Left ventricle myocardium superior (tissue), 1 donor: ENCODE measurements around the gene TMED5. TPM values are rescaled to one million over a fixed set of nuclear protein-coding genes. Genes with fewer than 3 reads are reported as not detected.
"Not testable (repeated sequence)": the region's sequence is repeated elsewhere in the genome, so short reads cannot be mapped to it uniquely, and the experiment has no call there.

ENCODE experiments used
- ATAC-seq: fragments of 200-7000 bp; cut with Tn5 transposase; one replicate; pipeline ENCODE4 v1.9.1; 2020; ENCODE audit warnings: mild to moderate bottlenecking, moderate library complexity
- DNase-seq: peaks from one replicate; pipeline ENCODE4 v3.0.0-alpha.2; 2020
- intact Hi-C: fragments of 100-400 bp; cut with micrococcal nuclease; formaldehyde crosslinking; loops from one replicate; pipeline ENCODE4 v1.11.0; 2022
- total RNA-seq: library from RNA; stranded (reverse); fragmentation: NEBNext Ultra II Directional; extraction: Animal tissue kit (Norgen Biotek cat#: 25700); gene quantifications from one replicate; pipeline ENCODE4 v1.2.1, GENCODE V29; 2021
- donor health status: DM: no; HTN: yes; CAD: no; lungs with severe emphysema.

The TMED5 gene
- total RNA-seq, 1 donor from 2014 or later = 54.8 TPM

DNA sequence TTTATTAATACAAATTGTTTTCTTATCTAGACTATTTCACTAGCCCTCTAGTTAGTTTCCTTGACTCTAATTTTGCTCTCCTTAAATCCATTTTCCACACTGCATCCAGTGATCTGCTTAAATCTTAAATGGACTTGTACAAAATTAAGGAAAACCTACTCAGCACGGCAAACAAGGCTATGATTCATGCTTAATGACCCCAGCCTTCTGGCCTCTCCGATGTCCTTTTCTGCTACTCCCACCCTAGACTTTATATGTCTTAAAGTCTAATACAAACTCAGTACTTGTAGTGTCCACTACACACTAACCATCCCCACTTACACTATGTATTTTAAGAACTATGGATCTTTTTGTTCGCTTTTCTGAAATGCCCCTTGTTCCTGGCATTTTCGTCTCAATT, 2.2 kb downstream of the TMED5 start:
- intact Hi-C loops = loop anchor here (10.0 kb wide), 1 partner anchor 93 kb away; no protein-coding TSS in a partner anchor
- DNase-seq (no peak), ATAC-seq (no peak)

DNA sequence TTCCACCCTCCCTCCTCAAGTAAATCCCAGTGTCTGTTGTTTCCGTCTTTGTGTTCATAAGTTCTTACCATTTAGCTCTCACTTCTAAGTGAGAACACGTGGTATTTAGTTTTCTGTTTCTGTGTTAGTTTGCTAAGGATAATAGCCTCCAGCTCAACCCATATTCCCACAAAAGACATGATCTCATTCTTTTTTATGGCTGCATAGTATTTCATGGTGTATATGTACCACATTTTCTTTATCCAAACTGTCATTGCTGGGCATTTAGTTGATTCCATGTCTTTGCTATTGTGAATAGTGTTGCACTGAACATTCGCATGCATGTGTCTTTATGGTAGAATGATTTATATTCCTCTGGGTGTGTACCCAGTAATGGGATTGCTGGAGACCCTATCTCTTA, 5.6 kb downstream of the TMED5 start:
- DNase-seq, ATAC-seq: not testable (repeated sequence)
- intact Hi-C loops = loop anchor here (10.0 kb wide), 1 partner anchor 90 kb away; no protein-coding TSS in a partner anchor

DNA sequence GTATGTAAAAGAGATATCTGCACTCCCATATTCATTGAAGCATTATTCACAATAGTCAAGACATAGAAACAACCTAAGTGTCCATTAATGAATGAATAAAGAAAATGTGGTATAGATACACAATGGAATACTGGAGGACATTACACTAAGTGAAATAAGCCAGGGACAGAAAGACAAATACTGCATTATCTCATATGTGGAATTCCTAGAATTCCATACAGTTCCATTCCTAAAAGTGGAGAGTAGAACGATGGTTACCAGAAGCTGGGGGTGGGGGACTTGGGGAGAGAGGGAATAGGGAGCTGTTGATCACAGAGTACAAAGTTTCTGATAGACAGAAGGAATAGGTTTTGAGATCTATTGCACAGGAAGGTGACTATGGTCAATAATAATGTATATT, 7.4 kb downstream of the TMED5 start:
- DNase-seq = no peak
- ATAC-seq = no peak
- intact Hi-C loops = loop anchor here (10.0 kb wide), 1 partner anchor 88 kb away; no protein-coding TSS in a partner anchor

DNA sequence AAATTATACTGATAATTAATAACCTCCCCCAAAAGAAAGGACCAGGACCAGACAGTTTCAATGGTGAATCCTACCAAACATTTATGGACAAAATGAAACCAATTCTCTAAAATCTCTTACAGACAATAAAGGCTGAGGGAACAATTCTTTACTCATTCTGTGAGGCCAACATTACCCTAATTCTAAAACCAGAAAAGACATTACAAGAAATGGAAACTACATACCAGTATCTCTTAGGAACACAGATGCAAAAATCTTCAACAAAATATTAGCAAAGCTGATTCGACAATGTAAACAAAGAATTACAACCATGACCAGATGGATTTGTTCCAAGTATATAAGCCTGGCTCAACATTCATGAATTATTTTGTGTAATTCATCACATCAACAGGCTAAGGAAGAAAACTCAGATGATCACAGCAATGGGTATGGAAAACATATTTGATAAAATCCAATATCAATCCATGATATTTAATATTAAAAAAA, 8.6 kb downstream of the TMED5 start:
- ATAC-seq = no peak
- no peak for DNase-seq
- intact Hi-C loops = loop anchor here (10.0 kb wide), 1 partner anchor 87 kb away; no protein-coding TSS in a partner anchor

DNA sequence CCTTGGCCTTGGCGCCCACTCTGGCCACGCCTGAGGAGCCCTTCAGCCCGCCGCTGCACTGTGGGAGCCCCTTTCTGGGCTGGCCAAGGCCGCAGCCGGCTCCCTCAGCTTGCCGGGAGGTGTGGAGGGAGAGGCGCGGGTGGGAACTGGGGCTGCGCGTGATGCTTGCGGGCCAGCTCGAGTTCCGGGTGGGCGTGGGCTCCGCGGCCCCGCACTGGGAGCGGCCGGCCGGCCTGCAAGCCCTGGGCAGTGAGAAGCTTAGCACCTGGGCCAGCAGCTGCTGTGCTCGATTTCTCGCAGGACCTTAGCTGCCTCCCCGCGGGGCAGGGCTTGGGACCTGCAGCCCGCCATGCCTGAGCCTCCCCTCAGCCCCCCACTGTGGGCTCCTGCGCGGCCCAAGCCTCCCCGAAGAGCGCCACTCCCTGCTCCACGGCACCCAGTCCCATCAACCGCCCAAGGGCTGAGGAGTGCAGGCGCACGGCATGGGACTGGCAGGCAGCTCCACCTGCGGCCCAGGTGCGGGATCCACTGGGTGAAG, 10.0 kb downstream of the TMED5 start:
- ATAC-seq, DNase-seq: not testable (repeated sequence)
- intact Hi-C loops = loop anchor here (10.0 kb wide), 1 partner anchor 85 kb away; no protein-coding TSS in a partner anchor

DNA sequence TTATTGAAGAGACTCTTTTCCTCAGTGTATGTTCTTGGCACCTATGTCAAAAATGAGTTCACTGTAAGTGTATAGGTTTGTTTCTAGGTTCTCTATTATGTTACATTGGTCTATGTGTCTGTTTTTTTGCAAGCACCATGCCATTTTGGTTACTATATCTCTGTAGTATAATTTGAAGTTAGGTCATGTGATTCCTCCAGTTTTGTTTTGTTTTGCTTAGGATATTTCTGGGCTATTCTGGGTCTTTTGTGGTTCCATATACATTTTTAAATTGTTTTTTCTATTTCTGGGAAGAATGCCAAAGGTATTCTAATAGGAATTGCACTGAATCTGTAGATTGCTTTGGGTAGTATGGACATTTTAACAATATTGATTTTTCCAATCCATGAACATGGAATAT, 13.2 kb downstream of the TMED5 start:
- DNase-seq = no peak
- intact Hi-C loops = no loop called here
- no peak for ATAC-seq

DNA sequence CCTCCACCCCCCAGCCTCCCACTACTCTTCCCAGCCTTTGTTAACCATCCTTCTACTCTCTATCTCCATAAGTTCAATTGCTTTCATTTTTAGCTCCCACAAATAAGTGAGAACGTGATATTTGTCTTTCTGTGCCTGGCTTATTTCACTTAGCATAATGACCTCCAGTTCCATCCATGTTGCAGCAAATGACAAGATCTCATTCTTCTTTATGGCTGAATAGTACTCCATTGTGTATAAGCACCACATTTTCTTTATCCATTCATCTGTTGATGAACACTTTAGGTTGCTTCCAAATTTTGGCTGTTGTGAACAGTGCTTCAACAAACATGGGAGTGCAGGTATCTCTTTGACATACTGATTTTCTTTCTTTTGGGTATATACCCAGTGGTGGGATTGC, 14.3 kb downstream of the TMED5 start:
- intact Hi-C loops, DNase-seq, ATAC-seq: not testable (repeated sequence)

DNA sequence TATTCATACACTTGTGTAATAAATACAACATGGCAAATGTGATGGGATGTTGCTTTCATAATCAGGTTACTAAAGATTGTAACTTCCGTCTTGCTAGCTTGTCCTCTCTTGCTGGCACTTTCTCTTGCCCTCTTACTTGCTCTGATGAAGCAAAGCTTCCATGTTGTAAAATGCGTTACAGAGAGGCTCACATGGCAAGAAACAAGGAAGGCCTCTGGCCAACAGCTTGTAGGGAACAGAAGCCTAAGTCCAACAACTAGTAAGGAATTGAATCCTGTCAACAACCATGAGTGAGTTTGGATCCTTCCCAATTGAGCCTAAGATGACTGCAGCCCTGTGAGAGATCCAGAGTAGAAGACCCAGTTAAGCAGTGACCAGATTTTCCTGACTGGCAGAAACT, 15.4 kb downstream of the TMED5 start:
- intact Hi-C loops = no loop called here
- peak; percentile 88 for ATAC-seq
- no peak for DNase-seq

DNA sequence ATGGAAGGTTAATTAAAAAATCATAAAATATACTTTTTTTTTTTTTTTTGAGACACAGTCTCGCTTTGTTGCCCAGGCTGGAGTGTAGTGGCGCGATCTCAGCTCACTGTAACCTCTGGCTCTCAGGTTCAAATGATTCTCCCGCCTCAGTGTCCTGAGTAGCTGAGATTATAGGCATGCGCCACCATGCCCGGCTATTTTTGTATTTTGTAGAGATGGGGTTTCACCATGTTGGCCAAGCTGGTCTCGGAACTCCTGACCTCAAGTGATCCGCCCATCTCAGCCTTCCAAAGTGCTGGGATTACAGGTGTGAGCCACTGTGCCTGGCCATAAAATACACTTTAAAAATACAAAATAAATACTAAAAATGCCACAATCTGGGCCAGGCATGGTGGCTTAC, 16.9 kb downstream of the TMED5 start:
- ATAC-seq, intact Hi-C loops, DNase-seq: not testable (repeated sequence)

DNA sequence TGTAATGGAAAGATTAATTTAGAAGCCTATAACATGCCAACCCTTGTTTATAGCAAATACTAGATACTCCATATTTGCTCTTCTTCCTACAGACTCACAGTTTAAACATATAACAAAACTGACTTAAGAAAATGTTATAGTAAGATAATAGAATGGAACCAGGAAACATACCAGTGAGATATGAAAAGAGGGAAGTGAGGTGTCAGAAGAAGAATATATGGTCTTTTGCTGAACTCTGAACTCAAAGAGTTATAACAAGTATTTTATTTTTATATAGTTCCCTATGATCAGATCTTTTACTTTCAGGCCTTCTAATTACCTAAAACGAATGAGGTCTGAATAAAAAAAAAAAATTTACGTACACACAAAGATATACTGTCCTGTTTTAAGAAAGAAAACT, 20.9 kb downstream of the TMED5 start:
- intact Hi-C loops = no loop called here
- DNase-seq (no peak), ATAC-seq (no peak)

DNA sequence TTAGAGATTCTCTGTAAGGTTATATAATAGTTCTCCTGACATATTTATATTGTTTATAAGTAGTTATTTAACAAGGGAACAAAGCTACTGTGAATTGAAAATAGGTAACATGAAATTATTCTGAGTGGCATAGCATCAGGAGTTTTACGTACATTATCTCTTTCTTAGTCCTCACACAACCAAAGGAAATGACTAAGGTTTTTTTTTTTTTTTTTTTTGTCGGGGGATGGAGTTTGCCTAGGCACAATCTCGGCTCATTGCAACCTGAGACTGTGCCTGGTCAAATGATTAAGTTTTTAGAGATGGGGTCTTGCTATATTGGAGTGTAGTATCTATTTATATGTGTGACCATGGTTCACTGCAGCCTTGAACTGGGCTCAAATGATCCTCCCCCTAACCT, 24.9 kb downstream of the TMED5 start:
- intact Hi-C loops = no loop called here
- ATAC-seq (no peak), DNase-seq (no peak)

DNA sequence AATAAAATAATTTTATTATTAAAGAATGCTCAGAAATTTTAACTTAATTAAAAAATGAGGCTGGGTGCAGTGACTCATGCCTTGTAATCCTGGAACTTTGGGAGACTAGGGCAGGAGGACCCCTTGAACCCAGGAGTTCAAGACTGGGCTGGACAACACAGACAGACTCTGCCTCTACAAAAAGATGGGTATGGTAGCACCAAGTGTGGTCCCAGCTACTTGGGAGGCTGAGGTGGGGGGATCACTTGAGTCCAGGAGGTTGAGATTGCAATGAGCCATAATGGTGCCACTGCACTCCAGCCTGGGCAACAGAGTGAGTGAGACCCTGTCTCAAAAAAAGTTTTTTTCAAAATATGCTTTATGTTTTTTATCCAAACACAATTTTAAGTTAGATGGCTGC, 25.3 kb downstream of the TMED5 start:
- no peak for ATAC-seq
- DNase-seq = no peak
- intact Hi-C loops = no loop called here

DNA sequence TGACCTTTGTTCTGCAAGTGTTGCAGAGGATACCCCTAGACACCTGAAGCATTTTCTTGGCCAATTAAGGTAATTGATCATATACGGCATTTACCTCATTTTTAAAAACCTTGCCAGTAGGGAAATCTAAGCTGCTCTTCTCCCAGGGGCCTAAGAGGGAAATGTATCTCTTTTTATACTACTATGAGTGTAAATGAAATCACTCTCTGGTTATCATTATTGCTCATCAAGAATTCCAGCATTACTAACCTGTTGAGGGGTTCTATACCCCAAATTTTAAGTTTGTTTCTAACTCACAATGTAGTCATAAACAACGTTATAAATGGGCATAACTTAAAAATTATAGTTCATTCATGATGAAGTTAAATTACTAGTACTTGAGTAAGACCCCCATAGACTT, 27.4 kb downstream of the TMED5 start:
- DNase-seq (no peak), ATAC-seq (no peak)
- intact Hi-C loops = no loop called here

DNA sequence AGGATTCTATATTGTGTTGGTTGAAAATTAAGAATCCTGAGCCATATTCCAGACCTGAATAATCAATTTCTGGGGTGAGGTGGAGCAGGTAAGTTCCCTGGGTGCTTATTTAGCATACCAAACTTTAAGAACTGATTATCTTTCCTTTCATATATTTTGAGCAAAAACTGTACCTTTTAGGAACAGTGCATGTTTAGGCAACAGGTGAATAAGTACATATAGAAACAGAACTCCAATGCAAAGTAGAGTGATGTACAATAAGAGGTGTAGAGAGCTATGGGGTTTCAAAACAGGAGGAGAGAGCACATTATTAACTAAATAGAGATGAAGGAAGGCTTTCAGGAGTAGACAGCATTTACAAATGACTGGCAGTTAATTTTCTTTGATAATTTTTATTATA, 28.7 kb downstream of the TMED5 start:
- ATAC-seq (no peak), DNase-seq (no peak)
- intact Hi-C loops = no loop called here

DNA sequence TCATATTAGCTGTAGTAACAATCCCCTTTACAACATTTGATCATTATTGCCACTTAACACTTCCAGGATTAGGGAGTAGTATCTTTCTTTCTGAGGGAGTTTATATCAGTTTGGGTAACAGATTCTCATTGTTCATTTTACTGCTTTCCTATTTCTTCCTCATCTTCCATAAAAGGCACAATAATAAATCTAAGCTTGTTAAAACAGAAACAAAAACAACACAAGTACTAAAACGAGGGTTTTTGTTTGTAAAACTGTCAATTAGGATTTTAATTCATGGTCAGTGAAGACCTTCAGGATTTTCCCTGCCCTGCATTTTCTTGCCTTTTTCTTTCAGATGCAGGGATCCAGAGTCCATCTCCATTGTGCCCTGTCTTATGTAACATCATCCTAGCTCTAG, 29.5 kb downstream of the TMED5 start:
- DNase-seq = no peak
- intact Hi-C loops = no loop called here
- no peak for ATAC-seq

DNA sequence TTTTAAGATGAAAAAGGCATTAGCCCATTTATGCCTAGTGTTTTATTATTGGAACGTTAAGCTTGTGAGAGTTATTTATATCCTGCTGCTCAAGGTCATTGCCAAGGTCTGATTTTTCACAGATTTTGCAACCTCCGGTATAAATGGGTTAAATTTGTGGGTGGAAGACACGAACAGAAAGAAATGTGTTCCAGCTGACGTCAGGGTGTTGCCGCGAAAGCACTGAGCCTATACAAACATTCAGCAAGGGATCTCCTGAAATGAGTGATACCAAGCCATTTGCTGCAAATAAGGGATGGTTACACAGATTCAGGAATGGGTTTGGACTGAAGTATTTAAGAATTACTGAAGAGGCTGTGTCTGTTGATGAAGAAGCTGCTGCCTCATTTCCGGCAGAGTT, 32.2 kb downstream of the TMED5 start:
- intact Hi-C loops = no loop called here
- ATAC-seq (no peak), DNase-seq (no peak)

DNA sequence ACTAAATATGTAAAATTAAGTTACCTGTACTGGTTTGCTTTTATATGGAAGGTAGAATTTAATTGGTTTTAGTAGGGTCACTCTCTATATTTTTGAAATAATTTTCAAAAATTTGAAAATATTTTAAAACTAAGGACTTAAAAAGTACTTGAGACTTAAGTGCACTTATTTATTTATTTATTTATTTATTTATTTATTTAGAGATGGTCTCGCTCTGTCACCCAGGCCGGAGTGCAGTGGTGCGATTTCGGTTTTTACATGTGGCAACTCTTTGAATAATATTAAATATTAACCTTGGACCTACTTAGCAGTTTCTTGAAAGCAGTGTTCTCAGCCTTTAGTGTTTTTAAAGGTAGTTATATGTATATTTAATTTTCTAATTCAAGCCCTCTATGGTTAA, 36.4 kb downstream of the TMED5 start:
- no peak for DNase-seq
- no peak for ATAC-seq
- intact Hi-C loops = no loop called here

DNA sequence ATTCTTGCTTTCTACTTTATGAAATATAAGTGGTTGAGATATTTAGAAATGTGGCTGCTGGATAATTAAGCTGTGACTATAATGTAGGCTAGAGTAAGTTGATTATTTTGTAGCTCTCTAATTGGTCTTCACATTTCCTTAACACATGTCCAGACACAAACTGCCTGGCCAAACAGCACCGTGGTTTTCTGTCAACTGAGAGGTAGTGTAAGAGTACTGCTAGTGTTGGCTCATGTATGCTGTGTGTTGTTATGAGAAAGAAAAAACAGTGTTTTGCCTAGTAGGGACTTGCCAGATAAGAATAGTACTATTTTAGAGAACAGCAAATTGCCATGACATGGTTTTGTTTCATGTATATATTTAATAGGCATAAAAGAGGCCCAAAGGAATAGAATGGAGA, 37.1 kb downstream of the TMED5 start:
- intact Hi-C loops = no loop called here
- no peak for ATAC-seq
- no peak for DNase-seq

DNA sequence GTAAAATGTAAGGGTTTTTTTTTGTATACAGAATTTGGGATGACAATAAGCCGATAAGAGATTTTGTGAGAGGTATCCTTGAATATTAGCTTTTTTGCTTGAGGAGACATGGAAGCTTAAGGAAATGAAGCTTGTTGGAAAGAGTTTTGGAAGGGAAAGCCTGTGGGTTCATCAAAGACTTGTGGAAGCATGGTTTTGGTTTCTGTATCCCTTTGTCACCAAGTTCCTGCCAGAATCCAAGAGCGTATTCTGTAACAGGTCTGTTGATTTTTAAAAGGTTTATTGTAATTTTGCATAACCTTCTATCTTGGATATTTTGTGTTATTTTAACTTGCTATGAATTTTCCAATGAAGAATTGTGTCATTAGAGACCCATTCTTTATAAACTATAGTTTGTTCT, 38.1 kb downstream of the TMED5 start:
- intact Hi-C loops = no loop called here
- ATAC-seq = no peak

DNA sequence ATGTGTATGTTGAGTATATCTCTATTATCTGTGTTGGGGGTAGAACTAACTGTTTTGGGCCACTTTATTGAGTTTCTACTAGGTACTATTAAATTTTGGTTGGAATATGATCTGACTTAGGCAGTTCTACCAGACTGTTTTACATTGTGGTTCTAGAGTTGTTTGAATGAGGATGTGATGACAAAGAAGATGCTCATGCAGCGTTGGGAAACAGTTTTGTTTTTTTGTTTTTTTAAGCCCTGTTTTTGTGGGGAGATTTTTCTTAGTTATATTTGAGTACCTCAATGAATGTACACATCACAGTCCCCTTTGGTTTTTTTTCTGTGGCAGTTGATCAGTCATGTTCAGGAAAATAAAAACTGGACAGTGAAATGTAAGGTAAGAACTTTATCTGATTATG, 40.1 kb downstream of the TMED5 start:
- ATAC-seq = no peak
- intact Hi-C loops = no loop called here

More for the DNA sequence above, 38.1 kb downstream of the TMED5 start:
- DNase-seq = no peak

DNA sequence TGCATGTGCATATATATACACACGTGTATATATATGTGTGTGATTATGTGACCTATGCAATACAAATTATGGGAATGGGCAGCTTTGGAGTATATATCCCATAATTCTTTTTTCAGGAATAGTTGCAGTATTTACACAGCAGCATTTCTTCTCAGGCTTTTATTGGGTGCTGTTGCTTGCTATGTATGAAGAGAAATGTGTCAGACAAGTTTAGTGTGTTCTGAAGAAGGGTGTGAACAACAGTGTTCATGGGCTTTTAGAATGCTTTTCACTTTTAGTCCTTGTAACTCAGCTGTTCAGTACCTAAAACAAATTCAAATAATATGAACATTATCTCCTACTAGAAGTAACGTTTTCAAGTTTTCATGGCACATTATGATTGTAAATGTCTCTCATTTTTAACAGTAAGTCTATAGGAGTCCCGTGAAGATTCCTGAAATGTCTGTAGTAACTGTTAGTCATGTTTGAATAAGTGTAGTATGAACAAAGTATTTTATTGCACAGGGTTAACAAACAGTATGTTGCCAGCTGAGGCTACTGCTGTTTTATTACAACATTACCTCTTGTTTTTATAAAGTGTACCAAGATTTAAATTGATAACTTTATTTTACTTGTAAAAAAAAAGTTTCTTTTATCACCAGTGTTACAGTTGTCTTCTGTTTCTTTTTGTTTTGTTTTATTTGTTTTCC, 42.5 kb downstream of the TMED5 start:
- intact Hi-C loops = no loop called here
- DNase-seq (no peak), ATAC-seq (no peak)

More for the DNA sequence above, 40.1 kb downstream of the TMED5 start:
- no peak for DNase-seq
